Activated CD8-positive, alpha-beta T cell treated with anti-CD3 and anti-CD28 coated beads for 36 hours (primary cell): ENCODE results near the gene SIT1. TPM values are rescaled to one million over a fixed set of nuclear protein-coding genes. Genes with fewer than 3 reads are reported as not detected.

Source experiments
- ATAC-seq: fragments of 200-7000 bp; cut with Tn5 transposase; one replicate; pipeline ENCODE4 v1.10.0; 2021; ENCODE audit warnings: mild to moderate bottlenecking, moderate library complexity
- CTCF ChIA-PET: fragments of 350-600 bp; sonication (Branson Sonifier 250); formaldehyde crosslinking; loops from one replicate; lab custom pipeline; 2021; ENCODE audit warnings: antibody characterized with exemption; lab: Charles Lee
- POLR2A ChIA-PET: fragments of 350-600 bp; sonication (Branson Sonifier 250); formaldehyde crosslinking; loops from one replicate; lab custom pipeline; 2021; ENCODE audit warnings: antibody characterized with exemption; lab: Charles Lee
- DNase-seq: peaks from one replicate; pipeline ENCODE4 v3.0.0-alpha.2; 2020
- H3K27ac Mint-ChIP-seq: one replicate; pipeline ENCODE4 v1.8.0; 2021; ENCODE audit warnings: mild to moderate bottlenecking, mixed read lengths
- H3K27me3 Mint-ChIP-seq: one replicate; pipeline ENCODE4 v1.8.0; 2021; ENCODE audit warnings: mixed read lengths
- H3K36me3 Mint-ChIP-seq: one replicate; pipeline ENCODE4 v1.8.0; 2021; ENCODE audit warnings: low read depth, mixed read lengths
- H3K4me1 Mint-ChIP-seq: one replicate; pipeline ENCODE4 v1.8.0; 2021; ENCODE audit warnings: low read depth, mixed read lengths
- H3K4me3 Mint-ChIP-seq: one replicate; pipeline ENCODE4 v1.8.0; 2021; ENCODE audit warnings: mild to moderate bottlenecking, moderate library complexity, mixed read lengths
- H3K9me3 Mint-ChIP-seq: one replicate; pipeline ENCODE4 v1.8.0; 2021; ENCODE audit warnings: mixed read lengths
- intact Hi-C: fragments of 100-400 bp; cut with micrococcal nuclease; formaldehyde crosslinking; loops from one replicate; pipeline ENCODE4 v1.10.0; 2022
- total RNA-seq, 2 experiments: library from RNA; stranded (reverse); gene quantifications; one replicate each; pipeline ENCODE4 v1.2.3, GENCODE V29; 2021
- TF ChIP-seq, protein P1 (sequence below): fragments of 200-600 bp; IDR thresholded peaks from one replicate; pipeline ENCODE4 v1.8.0; 2022; ENCODE audit warnings: antibody characterized with exemption, mild to moderate bottlenecking

The SIT1 gene
- total RNA-seq, 2 experiments from 2014 or later, result 99.9 to 102 TPM

DNA sequence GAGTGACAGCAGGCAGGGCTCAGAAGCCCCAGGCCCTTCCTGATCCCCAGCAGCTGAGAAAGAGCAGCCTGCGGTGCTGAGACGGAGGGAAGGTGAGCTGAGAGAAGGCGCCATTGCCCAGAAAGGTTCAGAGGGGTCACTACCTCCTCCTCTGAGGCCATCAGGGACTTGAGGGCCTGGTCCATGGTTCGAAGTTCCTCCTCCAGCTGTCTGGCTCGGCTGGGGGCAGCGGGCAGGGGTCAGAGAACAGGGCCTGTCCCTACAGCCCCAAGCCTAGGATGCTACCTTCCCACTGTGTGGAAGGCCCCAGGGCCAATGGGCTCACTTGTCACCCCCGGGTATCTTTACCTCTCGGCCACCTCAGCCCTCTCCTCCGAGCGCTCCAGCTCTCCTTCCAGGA, 34.2 kb upstream of the SIT1 start:
- Mint-ChIP-seq H3K4me1 (peaks cover 18% of the 10 kb centered on the region), H3K36me3 (no peaks in the 10 kb centered on the region), H3K27ac (no peak overlapping the region), H3K27me3 (no peaks in the 10 kb centered on the region), H3K4me3 (no peak overlapping the region), H3K9me3 (no peaks in the 10 kb centered on the region)
- TF ChIP-seq, protein P1, sequence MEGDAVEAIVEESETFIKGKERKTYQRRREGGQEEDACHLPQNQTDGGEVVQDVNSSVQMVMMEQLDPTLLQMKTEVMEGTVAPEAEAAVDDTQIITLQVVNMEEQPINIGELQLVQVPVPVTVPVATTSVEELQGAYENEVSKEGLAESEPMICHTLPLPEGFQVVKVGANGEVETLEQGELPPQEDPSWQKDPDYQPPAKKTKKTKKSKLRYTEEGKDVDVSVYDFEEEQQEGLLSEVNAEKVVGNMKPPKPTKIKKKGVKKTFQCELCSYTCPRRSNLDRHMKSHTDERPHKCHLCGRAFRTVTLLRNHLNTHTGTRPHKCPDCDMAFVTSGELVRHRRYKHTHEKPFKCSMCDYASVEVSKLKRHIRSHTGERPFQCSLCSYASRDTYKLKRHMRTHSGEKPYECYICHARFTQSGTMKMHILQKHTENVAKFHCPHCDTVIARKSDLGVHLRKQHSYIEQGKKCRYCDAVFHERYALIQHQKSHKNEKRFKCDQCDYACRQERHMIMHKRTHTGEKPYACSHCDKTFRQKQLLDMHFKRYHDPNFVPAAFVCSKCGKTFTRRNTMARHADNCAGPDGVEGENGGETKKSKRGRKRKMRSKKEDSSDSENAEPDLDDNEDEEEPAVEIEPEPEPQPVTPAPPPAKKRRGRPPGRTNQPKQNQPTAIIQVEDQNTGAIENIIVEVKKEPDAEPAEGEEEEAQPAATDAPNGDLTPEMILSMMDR, result no peak
- intact Hi-C loops, result no loop called here
- ATAC-seq (no peak), DNase-seq (no peak)
- CTCF ChIA-PET, result interaction anchor here (10.8 kb wide), 1 partner anchor 12 kb away, joined by 106 read pairs; no protein-coding TSS in a partner anchor
- POLR2A ChIA-PET, result interaction anchor here (1.6 to 2.3 kb wide), 3 partner anchors 9 to 15 kb away, joined by 5 to 8 read pairs (median 5); no protein-coding TSS in a partner anchor

DNA sequence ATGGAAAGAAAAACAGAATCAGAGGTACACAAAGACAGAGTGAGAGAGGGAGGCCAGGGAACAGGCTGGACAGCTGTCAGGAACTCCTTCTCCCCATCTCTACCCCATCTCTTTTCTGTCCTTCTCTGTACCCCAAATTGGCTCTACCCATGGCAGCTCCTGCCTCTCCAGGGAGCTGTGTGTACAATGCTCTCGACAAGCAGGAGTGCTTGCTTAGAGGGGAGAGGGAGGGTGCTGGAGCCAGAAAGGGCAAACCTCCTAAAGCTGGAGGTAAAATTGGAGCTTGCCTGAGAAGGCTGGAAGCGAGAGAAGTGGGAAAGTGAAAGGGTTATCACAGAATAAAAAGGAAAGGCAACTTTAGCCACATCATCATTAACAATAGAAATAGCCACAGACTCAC, 32.6 kb upstream of the SIT1 start:
- Mint-ChIP-seq H3K4me1 (peaks cover 8% of the 10 kb centered on the region), H3K27ac (no peak overlapping the region), H3K27me3 (no peaks in the 10 kb centered on the region), H3K9me3 (no peaks in the 10 kb centered on the region), H3K36me3 (no peaks in the 10 kb centered on the region), H3K4me3 (no peak overlapping the region)
- DNase-seq, result no peak
- ChIA-PET CTCF (interaction anchor here (0.9 to 10.8 kb wide), 8 partner anchors 14 to 272 kb away, joined by 3 to 106 read pairs (median 4); partner anchors contain the start of genes CCDC107 and RMRP), POLR2A (interaction anchor here (0.9 to 2.3 kb wide), 4 partner anchors 9 to 13 kb away, joined by 3 to 8 read pairs (median 6); no protein-coding TSS in a partner anchor)
- TF ChIP-seq, protein P1, result no peak
- intact Hi-C loops, result no loop called here
- no peak for ATAC-seq

DNA sequence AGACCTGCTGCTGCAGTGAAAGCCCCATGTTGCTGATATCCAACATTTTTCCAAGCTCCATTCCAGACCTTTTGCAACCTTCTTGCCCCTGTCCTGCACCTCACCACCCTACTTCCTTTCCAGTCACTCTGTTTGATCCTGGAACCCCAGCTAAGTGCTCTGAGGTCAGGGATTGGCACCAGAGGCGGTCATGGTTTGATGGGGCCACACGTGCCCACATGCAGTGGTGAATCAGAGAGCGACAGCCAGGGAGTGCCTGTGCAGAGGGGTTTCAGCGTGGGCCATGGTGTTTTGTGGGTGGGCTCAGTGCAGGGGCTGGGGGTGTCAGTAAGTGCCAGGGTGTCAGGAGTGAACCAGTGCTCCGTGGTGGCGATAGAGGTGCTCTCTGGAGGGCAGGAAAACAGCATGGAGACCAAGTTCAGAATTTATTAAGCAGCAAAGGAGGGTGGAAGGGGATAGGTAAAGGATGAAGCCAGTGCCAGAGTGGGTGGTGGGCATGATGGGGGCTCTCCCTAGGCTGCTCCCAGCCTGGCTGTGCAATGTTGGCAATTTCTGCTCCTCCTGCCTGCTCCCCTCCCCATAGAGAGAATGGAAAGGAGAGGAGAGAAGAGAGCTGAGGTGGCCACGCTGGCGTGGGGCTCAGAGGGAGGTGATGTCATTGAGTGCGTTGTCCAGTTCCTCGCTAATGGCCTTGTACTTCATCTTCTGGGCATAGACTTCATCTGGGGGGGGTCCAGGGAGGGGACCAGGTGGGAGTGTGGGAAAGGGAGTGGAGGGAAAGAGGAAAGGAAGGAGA, 32.0 kb upstream of the SIT1 start:
- CTCF ChIA-PET, result interaction anchor here (0.9 to 10.8 kb wide), 7 partner anchors 14 to 272 kb away, joined by 3 to 106 read pairs (median 4); partner anchors contain the start of genes CCDC107 and RMRP
- no peaks in the 10 kb centered on the region for H3K9me3 Mint-ChIP-seq
- H3K27me3 Mint-ChIP-seq, result no peaks in the 10 kb centered on the region
- H3K4me3 Mint-ChIP-seq, result no peak overlapping the region
- DNase-seq (no peak), ATAC-seq (no peak)
- no peaks in the 10 kb centered on the region for H3K36me3 Mint-ChIP-seq
- POLR2A ChIA-PET, result interaction anchor here (0.9 to 2.3 kb wide), 3 partner anchors 10 to 13 kb away, joined by 3 to 8 read pairs (median 6); no protein-coding TSS in a partner anchor
- peaks cover 4% of the 10 kb centered on the region for H3K4me1 Mint-ChIP-seq
- intact Hi-C loops, result no loop called here
- TF ChIP-seq, protein P1, result no peak
- H3K27ac Mint-ChIP-seq, result no peak overlapping the region

- CTCF ChIA-PET, result interaction anchor here (10.8 kb wide), 1 partner anchor 15 kb away, joined by 106 read pairs; no protein-coding TSS in a partner anchor
- H3K27ac Mint-ChIP-seq, result no peak overlapping the region
- H3K36me3 Mint-ChIP-seq, result no peaks in the 10 kb centered on the region
- intact Hi-C loops, result no loop called here
- DNase-seq (no peak), ATAC-seq (no peak)
- no peaks in the 10 kb centered on the region for H3K27me3 Mint-ChIP-seq
- H3K4me3 Mint-ChIP-seq, result no peak overlapping the region
- H3K9me3 Mint-ChIP-seq, result no peaks in the 10 kb centered on the region
- TF ChIP-seq, protein P1, result no peak
- POLR2A ChIA-PET, result no interaction called here
- H3K4me1 Mint-ChIP-seq, result peaks cover 2% of the 10 kb centered on the region
Measured at GRCh38 chr9:35682051-35682450, 31.3 kb upstream of the SIT1 start.
